A549 (cell line): Measurements from ENCODE around the gene MAFG. TPM values are rescaled to one million over a fixed set of nuclear protein-coding genes. Genes with fewer than 3 reads are reported as not detected.

Experiments used
- ATAC-seq, 2 experiments: fragments of 200-7000 bp in 1 of 2; fragments of >200 bp in 1 of 2; cut with Nextera tagmentation in 1 of 2; cut with Tn5 transposase in 1 of 2; 3 replicates each; pipeline versions ENCODE4 v1.8.0 to v1.9.1; 2018 to 2020; ENCODE audit warnings: mild to moderate bottlenecking in 1 of 2, moderate library complexity in 1 of 2
- CTCF ChIA-PET: fragments of 300-600 bp; sonication (Branson Sonifier 250); formaldehyde crosslinking; extraction: SDS; loops from one replicate; lab custom pipeline; 2021; ENCODE audit warnings: antibody characterized with exemption, inconsistent platforms; lab: Yijun Ruan, JAX
- POLR2A ChIA-PET: fragments of 350-600 bp; formaldehyde crosslinking; extraction: SDS; loops from one replicate; lab custom pipeline; 2021; ENCODE audit warnings: antibody characterized with exemption, inconsistent platforms; lab: Yijun Ruan, JAX
- DNase-seq, 2 experiments: peaks; one replicate each; pipeline versions ENCODE4 v3.0.0 to v3.0.0-alpha.2; 2011 to 2016; ENCODE audit warnings: low read depth in 1 of 2, low spot score in 1 of 2
- FAIRE-seq: peaks from 2 replicates; lab custom pipeline; 2011; peaks lifted over from hg19 to GRCh38; lab: Jason Lieb, UNC
- H3K27ac ChIP-seq, 2 experiments: fragments of >200 bp; sonication (Bioruptor Twin); formaldehyde crosslinking; 3 replicates each; pipeline ENCODE4 v1.5.1; 2016 to 2017
- H3K4me1 ChIP-seq: fragments of >200 bp; sonication (Bioruptor Twin); formaldehyde crosslinking; 3 replicates; pipeline ENCODE4 v1.6.1; 2016
- H3K4me2 ChIP-seq: fragments of >200 bp; sonication (Bioruptor Twin); formaldehyde crosslinking; 3 replicates; pipeline ENCODE4 v1.6.1; 2016
- H3K4me3 ChIP-seq: fragments of >200 bp; sonication (Bioruptor Twin); formaldehyde crosslinking; 3 replicates; pipeline ENCODE4 v1.5.1; 2016
- H3K9me3 ChIP-seq: fragments of >200 bp; sonication (Bioruptor Twin); formaldehyde crosslinking; 3 replicates; pipeline ENCODE4 v1.6.1; 2016
- EP300 ChIP-seq, 2 experiments: fragments of >200 bp; sonication (Bioruptor Twin); formaldehyde crosslinking; IDR thresholded peaks; 2 replicates in 1 of 2; 3 replicates in 1 of 2; pipeline ENCODE4 v1.6.1; 2016 to 2017
- HDAC2 ChIP-seq: fragments of 200-600 bp; sonication (generic); IDR thresholded peaks from 2 replicates; pipeline ENCODE4 v1.6.1; 2016
- HEYL ChIP-seq: fragments of 250-450 bp; sonication (Bioruptor Pico); IDR thresholded peaks from 2 replicates; pipeline ENCODE4 v1.8.0; 2021; ENCODE audit warnings: mild to moderate bottlenecking, moderate library complexity
- HOXB13 ChIP-seq: fragments of 250-450 bp; sonication (Bioruptor Pico); IDR thresholded peaks from 2 replicates; pipeline ENCODE4 v1.5.0; 2020; ENCODE audit warnings: low read depth, mild to moderate bottlenecking, moderate library complexity
- NFE2L2 ChIP-seq: fragments of 150-350 bp; conservative IDR thresholded peaks from 2 replicates; pipeline ENCODE4 v1.6.1; 2014; ENCODE audit warnings: low read length
- POLR2AphosphoS2 ChIP-seq: conservative IDR thresholded peaks from 2 replicates; pipeline ENCODE4 v1.6.1; 2012; ENCODE audit warnings: low read length, improper control_type of control experiment, inconsistent platforms
- RAD21 ChIP-seq, 2 experiments: fragments of >200 bp in 1 of 2; sonication (Bioruptor Twin) in 1 of 2; formaldehyde crosslinking in 1 of 2; IDR thresholded peaks in 1 of 2; conservative IDR thresholded peaks in 1 of 2; 2 replicates in 1 of 2; 3 replicates in 1 of 2; pipeline ENCODE4 v1.6.1; 2012 to 2018; ENCODE audit warnings: inconsistent platforms in 1 of 2
- RARB ChIP-seq: fragments of 250-450 bp; sonication (Bioruptor Pico); IDR thresholded peaks from 2 replicates; pipeline ENCODE4 v1.8.0; 2021; ENCODE audit warnings: mild to moderate bottlenecking, moderate library complexity
- RCOR1 ChIP-seq: fragments of 150-350 bp; IDR thresholded peaks from 2 replicates; pipeline ENCODE4 v1.6.1; 2014; ENCODE audit warnings: antibody characterized with exemption, low read length, low read depth
- SMC3 ChIP-seq: fragments of >200 bp; sonication (Bioruptor Twin); formaldehyde crosslinking; IDR thresholded peaks from 3 replicates; pipeline ENCODE4 v1.6.1; 2018; ENCODE audit warnings: inconsistent platforms
- TP53 ChIP-seq: fragments of 250-450 bp; sonication (Bioruptor Pico); IDR thresholded peaks from 2 replicates; pipeline ENCODE4 v1.5.0; 2021; ENCODE audit warnings: mild to moderate bottlenecking, moderate library complexity
- ZNF302 ChIP-seq: fragments of 250-450 bp; sonication (Bioruptor Pico); IDR thresholded peaks from 2 replicates; pipeline ENCODE4 v1.9.0; 2021; ENCODE audit warnings: inconsistent platforms, mild to moderate bottlenecking, moderate library complexity
- WGBS: methylation state at CpG from one replicate; pipeline ENCODE4 v1.1.6; 2017; ENCODE audit errors: missing lambda C conversion rate; 5-methylcytosine and 5-hydroxymethylcytosine counted together
- polyA plus RNA-seq, 4 experiments: library from polyadenylated mRNA; depleted of rRNA in 3 of 4; stranded (reverse); fragments of >200 nt; fragmentation: RNase III in 1 of 4; extraction: RNeasy Plus Mini Kit Qiagen cat#74134 plus additional on column Dnase treatment in 1 of 4; gene quantifications; 2 replicates in 3 of 4; 3 replicates in 1 of 4; pipeline ENCODE4 v1.2.3, GENCODE V29; 2011 to 2017
- TF ChIP-seq, protein P1 (sequence below): fragments of 450-650 bp; IDR thresholded peaks from 2 replicates; pipeline ENCODE4 v1.6.1; 2014; ENCODE audit warnings: antibody characterized with exemption
- TF ChIP-seq, protein P2 (sequence below): IDR thresholded peaks from 2 replicates; pipeline ENCODE4 v1.6.1; 2012
- TF ChIP-seq, protein P3 (sequence below): IDR thresholded peaks from 2 replicates; pipeline ENCODE4 v1.6.1; 2012; ENCODE audit warnings: low read depth, borderline replicate concordance
- TF ChIP-seq, protein P4 (sequence below): IDR thresholded peaks from 2 replicates; pipeline ENCODE4 v1.6.1; 2012

The MAFG gene
- polyA plus RNA-seq, 2 of the 4 experiments (the other 2 are of a cell fraction), result 47.9 to 57.9 TPM

DNA sequence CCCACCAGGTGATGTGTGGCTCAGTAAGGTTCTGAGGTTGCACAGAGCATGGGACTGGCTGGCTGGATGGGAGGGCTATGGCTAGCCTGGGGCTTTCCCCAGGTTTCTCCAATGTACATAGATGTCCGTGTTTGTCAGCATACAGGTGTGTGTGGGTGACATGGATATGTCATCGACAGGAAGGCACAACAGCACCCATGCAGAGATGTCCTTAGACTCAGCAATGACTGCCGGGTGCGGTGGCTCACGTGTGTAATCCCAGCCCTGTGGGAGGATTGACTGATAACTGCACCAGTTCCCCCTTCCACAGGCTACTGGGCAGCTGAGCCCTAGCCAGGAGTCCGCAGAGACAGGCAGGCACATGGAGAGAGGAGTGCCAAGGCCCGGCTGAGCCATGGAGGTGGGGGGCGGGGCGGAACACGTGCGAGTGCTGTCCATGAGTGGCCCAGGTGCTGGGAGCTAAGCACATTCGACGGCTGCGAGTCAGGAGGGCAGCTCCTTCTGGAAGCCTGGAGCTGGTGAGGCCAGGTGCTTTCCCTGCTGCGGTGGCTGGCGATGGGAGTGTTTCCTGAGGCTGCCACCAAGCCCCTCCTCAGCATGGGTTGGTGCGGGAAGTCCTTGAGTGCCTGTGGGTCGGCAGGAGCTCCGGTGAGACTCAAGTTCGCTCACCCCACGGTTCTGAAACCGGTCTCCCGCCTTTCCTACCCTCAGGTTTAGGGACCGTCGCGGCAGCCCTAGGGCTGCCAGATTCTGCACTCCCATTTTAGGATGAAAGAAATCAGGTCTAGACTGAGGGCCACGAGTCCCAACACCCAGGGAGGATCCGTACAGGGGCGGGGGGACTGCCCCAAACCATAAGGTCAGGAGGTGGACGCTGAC is 49.0 kb upstream of the MAFG start:
- FAIRE-seq (no peak), ATAC-seq (peak; percentile 37 to 48), DNase-seq (peak in 1 of 2 experiments; percentile 44)
- CTCF ChIA-PET, result interaction anchor here (0.6 to 7.1 kb wide), 10 partner anchors 9 to 587 kb away, joined by 3 to 52 read pairs (median 3); partner anchors contain the start of genes CENPX, LRRC45 and NOTUM
- H3K4me1 ChIP-seq, result peaks cover 12% of the 10 kb centered on the region
- peak overlapping the region; percentile 89 for H3K4me3 ChIP-seq
- 69% methylated on average over 27 of the region's 30 CpGs for WGBS
- H3K27ac ChIP-seq, result peak overlapping the region; percentile 89 to 94
- POLR2A ChIA-PET, result interaction anchor here (1.0 to 1.3 kb wide), 4 partner anchors 9 to 44 kb away, joined by 3 to 5 read pairs (median 4); no protein-coding TSS in a partner anchor
- H3K9me3 ChIP-seq, result peaks cover 23% of the 10 kb centered on the region
- peak overlapping the region; percentile 94 for H3K4me2 ChIP-seq
- TF ChIP-seq HOXB13 (CRISPR knock-in tag) (peak; percentile 45; the same call in 1 of the 2 replicates), ZNF302 (0 out of 2 replicates have a peak, but pooled peaks have one; percentile 30)
- TF ChIP-seq, protein P1, sequence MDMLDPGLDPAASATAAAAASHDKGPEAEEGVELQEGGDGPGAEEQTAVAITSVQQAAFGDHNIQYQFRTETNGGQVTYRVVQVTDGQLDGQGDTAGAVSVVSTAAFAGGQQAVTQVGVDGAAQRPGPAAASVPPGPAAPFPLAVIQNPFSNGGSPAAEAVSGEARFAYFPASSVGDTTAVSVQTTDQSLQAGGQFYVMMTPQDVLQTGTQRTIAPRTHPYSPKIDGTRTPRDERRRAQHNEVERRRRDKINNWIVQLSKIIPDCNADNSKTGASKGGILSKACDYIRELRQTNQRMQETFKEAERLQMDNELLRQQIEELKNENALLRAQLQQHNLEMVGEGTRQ, result no peak
- TF ChIP-seq, protein P2, sequence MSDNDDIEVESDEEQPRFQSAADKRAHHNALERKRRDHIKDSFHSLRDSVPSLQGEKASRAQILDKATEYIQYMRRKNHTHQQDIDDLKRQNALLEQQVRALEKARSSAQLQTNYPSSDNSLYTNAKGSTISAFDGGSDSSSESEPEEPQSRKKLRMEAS, result peak; percentile 42

DNA sequence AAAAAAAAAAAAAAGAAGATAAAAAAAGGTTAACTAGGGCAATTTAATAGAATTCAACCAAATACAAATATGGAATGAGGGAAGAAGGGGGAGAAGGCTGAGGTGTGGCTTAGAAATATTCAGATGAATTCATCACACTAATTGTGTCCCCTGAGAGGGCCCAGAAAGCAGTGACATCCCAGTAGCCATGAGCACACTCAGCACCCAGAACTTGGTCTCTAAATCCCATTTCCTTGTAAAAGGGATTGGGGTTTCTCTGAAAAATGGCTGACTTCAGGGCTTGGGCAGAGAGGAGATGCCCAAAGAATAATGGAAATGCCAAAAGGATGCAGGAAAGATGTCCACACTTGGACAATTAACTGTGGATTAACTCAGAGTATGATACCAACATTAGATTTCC is 45.9 kb upstream of the MAFG start:
- Histone ChIP-seq H3K27ac (no peak overlapping the region), H3K9me3 (peaks cover 28% of the 10 kb centered on the region), H3K4me2 (no peak overlapping the region), H3K4me1 (peaks cover 8% of the 10 kb centered on the region), H3K4me3 (no peak overlapping the region)
- DNase-seq (peak in 1 of 2 experiments; percentile 51), ATAC-seq (no peak), FAIRE-seq (no peak)
- ChIA-PET POLR2A (no interaction called here), CTCF (interaction anchor here (0.6 to 7.1 kb wide), 8 partner anchors 11 to 64 kb away, joined by 3 to 52 read pairs (median 10); partner anchors contain the start of genes CENPX, DCXR, LRRC45 and NOTUM)
- TF ChIP-seq, protein P3, sequence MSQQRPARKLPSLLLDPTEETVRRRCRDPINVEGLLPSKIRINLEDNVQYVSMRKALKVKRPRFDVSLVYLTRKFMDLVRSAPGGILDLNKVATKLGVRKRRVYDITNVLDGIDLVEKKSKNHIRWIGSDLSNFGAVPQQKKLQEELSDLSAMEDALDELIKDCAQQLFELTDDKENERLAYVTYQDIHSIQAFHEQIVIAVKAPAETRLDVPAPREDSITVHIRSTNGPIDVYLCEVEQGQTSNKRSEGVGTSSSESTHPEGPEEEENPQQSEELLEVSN, result no peak
- TF ChIP-seq, protein P4, sequence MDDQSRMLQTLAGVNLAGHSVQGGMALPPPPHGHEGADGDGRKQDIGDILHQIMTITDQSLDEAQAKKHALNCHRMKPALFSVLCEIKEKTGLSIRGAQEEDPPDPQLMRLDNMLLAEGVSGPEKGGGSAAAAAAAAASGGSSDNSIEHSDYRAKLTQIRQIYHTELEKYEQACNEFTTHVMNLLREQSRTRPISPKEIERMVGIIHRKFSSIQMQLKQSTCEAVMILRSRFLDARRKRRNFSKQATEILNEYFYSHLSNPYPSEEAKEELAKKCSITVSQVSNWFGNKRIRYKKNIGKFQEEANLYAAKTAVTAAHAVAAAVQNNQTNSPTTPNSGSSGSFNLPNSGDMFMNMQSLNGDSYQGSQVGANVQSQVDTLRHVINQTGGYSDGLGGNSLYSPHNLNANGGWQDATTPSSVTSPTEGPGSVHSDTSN, result no peak
- no peak for TF ChIP-seq POLR2AphosphoS2
- no peak for TF ChIP-seq RCOR1

DNA sequence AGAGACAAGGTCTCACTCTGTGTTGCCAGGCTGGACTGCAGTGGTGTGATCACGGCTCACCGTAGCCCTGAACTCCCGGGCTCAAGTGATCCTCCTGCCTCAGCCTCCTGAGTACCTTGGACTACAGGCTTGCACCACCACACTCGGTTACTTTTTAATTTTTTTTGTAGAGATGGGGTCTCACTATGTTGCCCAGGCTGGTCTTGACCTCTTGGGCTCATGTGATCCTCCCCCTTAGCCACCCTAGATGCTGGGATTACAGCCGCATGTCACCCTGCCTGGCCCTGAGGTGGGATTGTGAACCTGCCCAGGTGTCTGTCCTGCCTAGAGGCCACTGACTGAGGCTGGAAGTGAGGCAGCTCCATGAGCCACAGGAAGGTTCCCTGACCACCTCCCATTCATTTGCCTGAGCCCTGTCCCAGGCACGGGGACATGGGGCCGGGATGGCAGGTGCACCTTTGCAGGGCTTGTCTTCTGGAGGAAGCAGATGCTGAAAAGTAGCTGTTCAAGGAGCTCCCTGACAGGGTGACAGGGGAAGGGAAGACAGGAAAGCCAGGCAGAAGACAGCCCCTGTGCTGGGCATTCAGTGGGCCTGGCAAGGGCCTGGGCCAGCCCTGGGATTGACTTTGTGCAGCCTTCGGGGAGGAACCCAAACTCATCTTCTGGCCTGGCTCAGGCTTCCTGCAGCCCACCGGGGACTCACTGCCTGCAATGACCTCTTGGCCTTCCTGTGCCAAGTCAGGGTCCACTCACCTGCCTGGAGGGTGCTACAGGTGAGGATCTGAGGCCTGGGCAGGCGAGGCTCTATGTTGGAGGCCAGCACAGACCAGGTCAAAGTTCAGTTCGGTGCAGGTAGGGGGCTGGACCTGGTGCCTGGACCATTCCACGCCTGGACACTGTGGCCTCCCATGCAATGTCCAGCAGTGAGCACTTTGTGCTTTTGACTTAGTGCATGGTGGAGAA is 41.6 kb upstream of the MAFG start:
- H3K9me3 ChIP-seq, result peaks cover 26% of the 10 kb centered on the region
- no peak overlapping the region for H3K4me2 ChIP-seq
- FAIRE-seq, result no peak
- 0 out of 6 replicates have a peak overlapping the region, but pooled peaks of 1 of the 2 experiments have one; percentile 8 for H3K27ac ChIP-seq
- ChIA-PET POLR2A (no interaction called here), CTCF (interaction anchor here (1.0 to 10.9 kb wide), 4 partner anchors 9 to 68 kb away, joined by 3 to 794 read pairs (median 18); partner anchors contain the start of genes CENPX, DCXR, LRRC45 and RAC3)
- WGBS, result 82% methylated on average over 11 of the region's 12 CpGs
- H3K4me3 ChIP-seq, result no peak overlapping the region
- DNase-seq, result no peak
- no peak for ATAC-seq
- peaks cover 19% of the 10 kb centered on the region for H3K4me1 ChIP-seq
- TF ChIP-seq RAD21 (conservative IDR thresholded peaks at IDR 0.05 in 1 of 2, IDR thresholded peaks at IDR 0.05 in 1 of 2) (no peak), HEYL (no peak), NFE2L2 (no peak), HOXB13 (CRISPR knock-in tag) (no peak), TP53 (CRISPR knock-in tag) (no peak), SMC3 (no peak), RARB (no peak), EP300 (IDR thresholded peaks at IDR 0.05) (no peak), HDAC2 (no peak)
